ENCODE data around the gene MSI2.

- TF ChIP-seq POLR2A (IDR thresholded peaks at IDR 0.05) (no peak), CTCF (IDR thresholded peaks at IDR 0.05) (no peak), POLR2AphosphoS5 (IDR thresholded peaks at IDR 0.05) (no peak)
Observed at GRCh38 chr17:57689254-57689653, 432.9 kb downstream of the MSI2 start.
